ENCODE measurements around the gene RASL11A. TPM values are rescaled to one million over a fixed set of nuclear protein-coding genes. Genes with fewer than 3 reads are reported as not detected.

RASL11A gene
- total RNA-seq, 1 experiment from 2014 or later: 59.7 TPM

GRCh38 chr13:27228131-27228530, 42.5 kb upstream of the RASL11A start:
- H3K4me2 ChIP-seq (ENCODE audit: low read length): no peak overlapping the region
- BruUV-seq (replicated peaks): no TSS peak
- DNase-seq: no peak
- no peak overlapping the region for H3K27ac ChIP-seq (ENCODE audit: low read length)
- H2AFZ ChIP-seq (ENCODE audit: low read length): no peak overlapping the region
- no peaks in the 10 kb centered on the region for H3K27me3 ChIP-seq (ENCODE audit: low read length)
- ChIA-PET POLR2A (ENCODE audit: unreplicated experiment) (no interaction called here), CTCF (no interaction called here)
- no peaks in the 10 kb centered on the region for H4K20me1 ChIP-seq (ENCODE audit: low read length)
- no peak overlapping the region for H3K4me3 ChIP-seq (ENCODE audit: low read length)
- no peak overlapping the region for H3K9ac ChIP-seq (ENCODE audit: low read length)
- intact Hi-C loops (cut with micrococcal nuclease): no loop called here
- no peaks in the 10 kb centered on the region for H3K9me2 ChIP-seq (replicated peaks; ENCODE audit: low read length)
- no peaks in the 10 kb centered on the region for H3K79me2 ChIP-seq (ENCODE audit: low read length)
- no peaks in the 10 kb centered on the region for H3K9me3 ChIP-seq (ENCODE audit: low read length)
- no peak for ATAC-seq
- TF ChIP-seq EZH2phosphoT487 (IDR thresholded peaks at IDR 0.05; ENCODE audit: borderline replicate concordance, low read length): no peak
- TF ChIP-seq, protein P1, sequence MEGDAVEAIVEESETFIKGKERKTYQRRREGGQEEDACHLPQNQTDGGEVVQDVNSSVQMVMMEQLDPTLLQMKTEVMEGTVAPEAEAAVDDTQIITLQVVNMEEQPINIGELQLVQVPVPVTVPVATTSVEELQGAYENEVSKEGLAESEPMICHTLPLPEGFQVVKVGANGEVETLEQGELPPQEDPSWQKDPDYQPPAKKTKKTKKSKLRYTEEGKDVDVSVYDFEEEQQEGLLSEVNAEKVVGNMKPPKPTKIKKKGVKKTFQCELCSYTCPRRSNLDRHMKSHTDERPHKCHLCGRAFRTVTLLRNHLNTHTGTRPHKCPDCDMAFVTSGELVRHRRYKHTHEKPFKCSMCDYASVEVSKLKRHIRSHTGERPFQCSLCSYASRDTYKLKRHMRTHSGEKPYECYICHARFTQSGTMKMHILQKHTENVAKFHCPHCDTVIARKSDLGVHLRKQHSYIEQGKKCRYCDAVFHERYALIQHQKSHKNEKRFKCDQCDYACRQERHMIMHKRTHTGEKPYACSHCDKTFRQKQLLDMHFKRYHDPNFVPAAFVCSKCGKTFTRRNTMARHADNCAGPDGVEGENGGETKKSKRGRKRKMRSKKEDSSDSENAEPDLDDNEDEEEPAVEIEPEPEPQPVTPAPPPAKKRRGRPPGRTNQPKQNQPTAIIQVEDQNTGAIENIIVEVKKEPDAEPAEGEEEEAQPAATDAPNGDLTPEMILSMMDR (conservative IDR thresholded peaks at IDR 0.05; ENCODE audit: low read depth, low read length): no peak
- TF ChIP-seq EZH2 (IDR thresholded peaks at IDR 0.05; ENCODE audit: low read length, unreplicated experiment): no peak
- no peaks in the 10 kb centered on the region for H3K4me1 ChIP-seq (ENCODE audit: insufficient read depth, low read length)
- no peaks in the 10 kb centered on the region for H3K36me3 ChIP-seq (ENCODE audit: low read depth, low read length)
- no peaks in the 10 kb centered on the region for H3F3A ChIP-seq (ENCODE audit: low read length, unreplicated experiment)

- no peaks in the 10 kb centered on the region for H3K27me3 ChIP-seq (ENCODE audit: low read length)
- no peaks in the 10 kb centered on the region for H3K9me2 ChIP-seq (replicated peaks; ENCODE audit: low read length)
- ChIA-PET POLR2A (ENCODE audit: unreplicated experiment) (no interaction called here), CTCF (no interaction called here)
- no TSS peak for BruUV-seq (replicated peaks)
- TF ChIP-seq EZH2phosphoT487 (IDR thresholded peaks at IDR 0.05; ENCODE audit: borderline replicate concordance, low read length): no peak
- no peak for TF ChIP-seq EZH2 (IDR thresholded peaks at IDR 0.05; ENCODE audit: low read length, unreplicated experiment)
- TF ChIP-seq, protein P1 (conservative IDR thresholded peaks at IDR 0.05; ENCODE audit: low read depth, low read length): no peak
- H3K36me3 ChIP-seq (ENCODE audit: low read depth, low read length): no peaks in the 10 kb centered on the region
- H3K9me3 ChIP-seq (ENCODE audit: low read length): no peaks in the 10 kb centered on the region
- H3K79me2 ChIP-seq (ENCODE audit: low read length): no peaks in the 10 kb centered on the region
- intact Hi-C loops (cut with micrococcal nuclease): no loop called here
- DNase-seq: no peak
- H4K20me1 ChIP-seq (ENCODE audit: low read length): no peaks in the 10 kb centered on the region
- H3K27ac ChIP-seq (ENCODE audit: low read length): no peak overlapping the region
- no peak overlapping the region for H3K4me3 ChIP-seq (ENCODE audit: low read length)
- H3K9ac ChIP-seq (ENCODE audit: low read length): no peak overlapping the region
- no peak for ATAC-seq
- no peaks in the 10 kb centered on the region for H3F3A ChIP-seq (ENCODE audit: low read length, unreplicated experiment)
- H3K4me2 ChIP-seq (ENCODE audit: low read length): no peak overlapping the region
- H3K4me1 ChIP-seq (ENCODE audit: insufficient read depth, low read length): no peaks in the 10 kb centered on the region
- H2AFZ ChIP-seq (ENCODE audit: low read length): no peak overlapping the region
Observed at GRCh38 chr13:27229642-27230041, 41.0 kb upstream of the RASL11A start.

DNA sequence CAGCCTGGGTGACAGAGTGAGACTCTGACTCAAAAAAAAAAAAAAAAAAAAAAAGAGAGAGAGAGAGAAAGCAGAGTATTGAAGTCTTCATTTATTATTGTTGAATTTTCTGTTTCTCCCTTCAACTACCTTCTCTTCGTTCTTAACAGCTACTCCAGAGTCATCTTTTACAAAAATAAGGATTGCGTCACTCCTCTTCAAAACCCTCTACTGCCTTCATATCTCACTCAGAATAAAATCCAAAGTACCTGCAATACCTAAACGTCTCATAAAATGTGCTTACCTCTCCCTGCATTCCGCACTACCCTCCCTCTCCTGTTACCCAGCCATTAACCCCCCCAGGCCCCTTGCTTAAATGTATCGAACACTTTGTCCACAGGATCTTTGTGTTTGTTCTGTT, 36.7 kb upstream of the RASL11A start:
- Histone ChIP-seq H3F3A (ENCODE audit: low read length, unreplicated experiment) (no peaks in the 10 kb centered on the region), H2AFZ (ENCODE audit: low read length) (no peak overlapping the region), H3K4me2 (ENCODE audit: low read length) (no peak overlapping the region), H3K9ac (ENCODE audit: low read length) (no peak overlapping the region), H3K4me3 (ENCODE audit: low read length) (no peak overlapping the region), H3K79me2 (ENCODE audit: low read length) (no peaks in the 10 kb centered on the region), H3K9me3 (ENCODE audit: low read length) (no peaks in the 10 kb centered on the region), H3K36me3 (ENCODE audit: low read depth, low read length) (no peaks in the 10 kb centered on the region), H3K9me2 (replicated peaks; ENCODE audit: low read length) (no peaks in the 10 kb centered on the region), H3K4me1 (ENCODE audit: insufficient read depth, low read length) (no peaks in the 10 kb centered on the region), H4K20me1 (ENCODE audit: low read length) (no peaks in the 10 kb centered on the region), H3K27me3 (ENCODE audit: low read length) (no peaks in the 10 kb centered on the region), H3K27ac (ENCODE audit: low read length) (no peak overlapping the region)
- ATAC-seq: no peak
- ChIA-PET CTCF (no interaction called here), POLR2A (ENCODE audit: unreplicated experiment) (no interaction called here)
- no peak for DNase-seq
- no TSS peak for BruUV-seq (replicated peaks)
- no peak for TF ChIP-seq EZH2 (IDR thresholded peaks at IDR 0.05; ENCODE audit: low read length, unreplicated experiment)
- TF ChIP-seq, protein P1 (conservative IDR thresholded peaks at IDR 0.05; ENCODE audit: low read depth, low read length): no peak
- TF ChIP-seq EZH2phosphoT487 (IDR thresholded peaks at IDR 0.05; ENCODE audit: borderline replicate concordance, low read length): no peak
- intact Hi-C loops (cut with micrococcal nuclease): no loop called here
